T-cell (primary cell): ENCODE data around the gene BRD1. TPM values are rescaled to one million over a fixed set of nuclear protein-coding genes. Genes with fewer than 3 reads are reported as not detected.

Experiments used
- ATAC-seq, 4 experiments: fragments of 200-7000 bp in 3 of 4; fragments of 150-1000 bp in 1 of 4; cut with Tn5 transposase; replicated peaks in 1 of 4; 1 replicate in 3 of 4; 2 replicates in 1 of 4; pipeline ENCODE4 v1.10.0; 2021; ENCODE audit warnings: moderate library complexity in 3 of 4, mild to moderate bottlenecking in 2 of 4, moderate number of reproducible peaks in 1 of 4
- CTCF ChIA-PET, 2 donors: fragments of 300-600 bp; sonication (Branson Sonifier 250); formaldehyde crosslinking; loops; one replicate each; lab custom pipeline; 2022; ENCODE audit warnings: antibody characterized with exemption in 2 of 2; lab: Charles Lee
- POLR2A ChIA-PET, 2 donors: fragments of 300-600 bp; sonication (Branson Sonifier 250); formaldehyde crosslinking; loops; one replicate each; lab custom pipeline; 2022; ENCODE audit warnings: antibody characterized with exemption in 2 of 2; lab: Charles Lee
- DNase-seq, 35 experiments: peaks; one replicate each; pipeline versions ENCODE4 v3.0.0 to v3.0.0-alpha.2; 2013 to 2023
- H3K27ac ChIP-seq: one replicate; pipeline ENCODE4 v1.5.1; 2013; ENCODE audit warnings: low read length
- H3K27me3 ChIP-seq, 2 experiments: replicated peaks in 1 of 2; 1 replicate in 1 of 2; 2 replicates in 1 of 2; pipeline versions ENCODE4 v1.6.1 to v1.7.0; 2013; ENCODE audit warnings: low read length in 1 of 2, mixed read lengths in 1 of 2; ENCODE audit not compliant: control insufficient read depth in 2 of 2, insufficient read depth in 2 of 2; ENCODE audit errors: extremely low read depth in 1 of 2
- H3K36me3 ChIP-seq, 2 donors: 1 replicate in 1 of 2; 2 replicates in 1 of 2; pipeline versions ENCODE4 v1.6.1 to v1.7.0; 2013; ENCODE audit warnings: low read length in 1 of 2; ENCODE audit not compliant: control insufficient read depth in 2 of 2, insufficient read depth in 1 of 2; ENCODE audit errors: extremely low read depth in 1 of 2
- H3K4me1 ChIP-seq, 2 experiments: 1 replicate in 1 of 2; 2 replicates in 1 of 2; pipeline versions ENCODE4 v1.6.1 to v1.7.0; 2013; ENCODE audit warnings: low read length in 2 of 2, mixed read lengths in 1 of 2; ENCODE audit not compliant: insufficient read depth in 2 of 2, control insufficient read depth in 1 of 2; ENCODE audit errors: extremely low read depth in 1 of 2
- H3K4me3 ChIP-seq, 2 donors: 1 replicate in 1 of 2; 2 replicates in 1 of 2; pipeline versions ENCODE4 v1.5.1 to v1.7.0; 2013; ENCODE audit warnings: mild to moderate bottlenecking in 2 of 2, low read length in 1 of 2, moderate library complexity in 1 of 2; ENCODE audit not compliant: control insufficient read depth in 1 of 2; ENCODE audit errors: extremely low read depth in 1 of 2
- H3K9me3 ChIP-seq: 2 replicates; pipeline ENCODE4 v1.7.0; 2013
- H3K27ac Mint-ChIP-seq, 2 donors: one replicate each; pipeline ENCODE4 v1.8.0; 2020 to 2021; ENCODE audit warnings: mild to moderate bottlenecking in 2 of 2, mixed read lengths in 2 of 2
- H3K27me3 Mint-ChIP-seq, 2 donors: one replicate each; pipeline ENCODE4 v1.8.0; 2021 to 2022; ENCODE audit warnings: mixed read lengths in 2 of 2
- H3K36me3 Mint-ChIP-seq: one replicate; pipeline ENCODE4 v1.8.0; 2021; ENCODE audit warnings: mixed read lengths
- H3K4me1 Mint-ChIP-seq, 3 donors: one replicate each; pipeline ENCODE4 v1.8.0; 2020 to 2022; ENCODE audit warnings: mixed read lengths in 3 of 3, mild to moderate bottlenecking in 1 of 3
- H3K4me3 Mint-ChIP-seq, 3 donors: one replicate each; pipeline ENCODE4 v1.8.0; 2020 to 2022; ENCODE audit warnings: mild to moderate bottlenecking in 3 of 3, mixed read lengths in 3 of 3, moderate library complexity in 3 of 3
- H3K9me3 Mint-ChIP-seq, 3 donors: one replicate each; pipeline ENCODE4 v1.8.0; 2020 to 2022; ENCODE audit warnings: mixed read lengths in 3 of 3
- WGBS: methylation state at CpG from one replicate; pipeline ENCODE4 v1.1.5; 2013; ENCODE audit warnings: missing lambda C conversion rate; ENCODE audit not compliant: insufficient coverage; 5-methylcytosine and 5-hydroxymethylcytosine counted together
- total RNA-seq, 35 experiments: library from RNA in 6 of 35; stranded (reverse) in 6 of 35; fragments of 120-200 nt in 1 of 35; gene quantifications; one replicate each; pipeline versions ENCODE4 v1.2.1 to v1.2.4 and lab custom pipeline; 2013 to 2026

Gene BRD1
- total RNA-seq, 5 donors from 2014 or later (not counting 1 experiment from before 2014, with no cell fraction given) = 86.4 to 140 (median 92.9) TPM

GRCh38 chr22:49869086-49869830, 41.6 kb upstream of the BRD1 start:
- H3K9me3 Mint-ChIP-seq = peaks cover 13 to 33% (median 15%) of the 10 kb centered on the region in 3 donors
- peak overlapping the region; percentile 70 to 77 for H3K27ac Mint-ChIP-seq
- ATAC-seq = no peak
- Histone ChIP-seq H3K27ac (no peak overlapping the region), H3K36me3 (peaks cover 2 to 3% of the 10 kb centered on the region in 2 donors), H3K4me1 (peaks cover 5 to 45% of the 10 kb centered on the region in 2 experiments), H3K4me3 (no peak overlapping the region), H3K9me3 (peaks cover 2% of the 10 kb centered on the region), H3K27me3 (no peaks in the 10 kb centered on the region)
- no peaks in the 10 kb centered on the region for H3K27me3 Mint-ChIP-seq
- H3K4me1 Mint-ChIP-seq = peaks cover 52 to 73% (median 73%) of the 10 kb centered on the region in 3 donors
- CTCF ChIA-PET = no interaction called here
- WGBS = 86% methylated on average over 4 of the region's 17 CpGs
- H3K4me3 Mint-ChIP-seq = peak overlapping the region in 2 of 3 donors; percentile 47 to 51
- POLR2A ChIA-PET = interaction anchor here in 1 of 2 donors (0.6 to 0.7 kb wide), 2 partner anchors 45 to 187 kb away, joined by 3 to 9 read pairs; no protein-coding TSS in a partner anchor
- peaks cover 54% of the 10 kb centered on the region for H3K36me3 Mint-ChIP-seq
- peak in 2 of 35 experiments; percentile 22 to 33 for DNase-seq

DNA sequence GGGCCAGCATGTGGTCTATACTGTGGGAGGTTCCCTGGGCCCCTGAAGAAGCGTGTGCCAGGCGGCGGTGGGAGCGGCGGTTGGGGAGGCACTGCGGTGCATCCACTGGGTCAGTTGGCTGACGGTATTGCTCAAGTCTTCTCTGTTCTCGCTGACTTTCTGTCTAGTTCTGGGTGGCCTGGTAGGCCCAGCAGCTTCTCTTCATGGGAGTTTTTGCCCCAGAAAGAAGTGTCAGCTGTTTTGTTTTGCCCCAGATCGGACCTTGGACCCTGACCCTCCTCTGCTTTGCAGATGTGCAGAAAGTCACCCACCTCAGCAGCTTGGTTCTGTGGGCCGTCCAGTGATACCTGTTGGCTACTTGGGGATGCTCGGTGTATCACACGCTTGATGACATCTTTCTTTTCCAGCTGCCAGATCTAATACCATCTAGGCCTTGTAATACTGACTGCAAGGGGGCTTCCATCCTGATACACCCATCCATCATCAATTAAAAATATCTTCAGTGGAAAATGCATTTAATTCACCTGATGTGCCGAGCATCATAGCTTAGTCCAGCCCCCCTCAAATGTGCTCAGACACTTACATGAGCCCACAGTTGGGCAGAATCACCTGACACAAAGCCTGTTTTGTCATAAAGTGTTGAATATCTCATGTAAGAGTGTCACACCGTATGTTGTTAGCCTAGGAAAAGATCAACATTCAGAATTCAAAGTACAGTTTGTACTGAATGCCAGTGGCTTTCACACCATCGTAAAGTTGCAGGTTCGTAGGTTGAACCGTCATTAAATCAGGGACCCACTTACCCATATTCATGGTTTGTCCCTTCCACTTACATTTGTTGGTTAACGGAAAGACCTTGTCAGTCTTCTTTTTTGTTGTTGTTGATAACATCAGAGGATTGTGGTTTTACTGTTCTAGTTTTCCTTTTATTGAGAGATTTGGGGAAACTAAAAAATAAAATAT, 39.9 kb upstream of the BRD1 start:
- H3K27ac Mint-ChIP-seq = peak overlapping the region; percentile 76 to 80
- peaks cover 62 to 73% (median 72%) of the 10 kb centered on the region in 3 donors for H3K4me1 Mint-ChIP-seq
- POLR2A ChIA-PET = interaction anchor here in 1 of 2 donors (0.7 kb wide), 1 partner anchor 13 kb away, joined by 4 read pairs; no protein-coding TSS in a partner anchor
- no peaks in the 10 kb centered on the region for H3K27me3 Mint-ChIP-seq
- peaks cover 13 to 33% (median 15%) of the 10 kb centered on the region in 3 donors for H3K9me3 Mint-ChIP-seq
- Histone ChIP-seq H3K27me3 (no peaks in the 10 kb centered on the region), H3K4me1 (peaks cover 9 to 53% of the 10 kb centered on the region in 2 experiments), H3K4me3 (no peak overlapping the region), H3K36me3 (peaks cover 2 to 3% of the 10 kb centered on the region in 2 donors), H3K27ac (peak overlapping the region; percentile 55), H3K9me3 (peaks cover 2% of the 10 kb centered on the region)
- CTCF ChIA-PET = interaction anchor here (0.6 to 1.0 kb wide), 3 partner anchors 12 to 668 kb away, joined by 3 to 4 read pairs (median 3); no protein-coding TSS in a partner anchor
- peak; percentile 15 to 70 (median 54) for ATAC-seq
- peaks cover 42% of the 10 kb centered on the region for H3K36me3 Mint-ChIP-seq
- 69% methylated on average over 9 of the region's 18 CpGs for WGBS
- H3K4me3 Mint-ChIP-seq = peak overlapping the region in 2 of 3 donors; percentile 18 to 51
- DNase-seq = peak in 9 of 35 experiments; percentile 12 to 62 (median 31)

DNA sequence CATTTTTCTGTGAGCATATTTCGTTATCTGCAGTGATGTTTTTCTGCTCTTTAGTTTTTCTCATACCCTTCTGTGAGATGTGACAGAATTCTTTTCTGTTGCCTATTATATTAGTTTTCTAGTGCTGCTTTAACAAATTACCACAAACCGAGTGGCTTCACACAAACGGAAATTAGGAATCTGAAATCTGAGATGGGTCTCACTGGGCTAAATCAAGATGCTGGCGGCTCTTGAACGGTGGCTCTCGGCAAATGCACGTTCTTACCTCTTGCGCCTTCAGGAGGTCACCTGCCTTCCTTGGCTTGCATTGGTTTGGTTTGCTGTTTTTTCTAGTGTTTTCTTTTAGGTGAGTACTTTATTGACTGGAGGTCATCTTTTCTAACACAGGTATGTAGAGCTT, 39.0 kb upstream of the BRD1 start:
- Mint-ChIP-seq H3K36me3 (peaks cover 42% of the 10 kb centered on the region), H3K27ac (peak overlapping the region; percentile 76 to 80), H3K4me1 (peaks cover 62 to 73% (median 73%) of the 10 kb centered on the region in 3 donors), H3K4me3 (peak overlapping the region; percentile 35 to 51 (median 50)), H3K9me3 (peaks cover 13 to 33% (median 15%) of the 10 kb centered on the region in 3 donors), H3K27me3 (no peaks in the 10 kb centered on the region)
- 100% methylated on average over 2 of the region's 8 CpGs for WGBS
- ChIA-PET POLR2A (no interaction called here), CTCF (no interaction called here)
- Histone ChIP-seq H3K36me3 (peaks cover 2 to 3% of the 10 kb centered on the region in 2 donors), H3K9me3 (peaks cover 2% of the 10 kb centered on the region), H3K4me1 (peaks cover 11 to 56% of the 10 kb centered on the region in 2 experiments), H3K4me3 (no peak overlapping the region), H3K27ac (peak overlapping the region; percentile 20), H3K27me3 (no peaks in the 10 kb centered on the region)
- DNase-seq (peak in 2 of 35 experiments; percentile 7 to 10), ATAC-seq (no peak)

DNA sequence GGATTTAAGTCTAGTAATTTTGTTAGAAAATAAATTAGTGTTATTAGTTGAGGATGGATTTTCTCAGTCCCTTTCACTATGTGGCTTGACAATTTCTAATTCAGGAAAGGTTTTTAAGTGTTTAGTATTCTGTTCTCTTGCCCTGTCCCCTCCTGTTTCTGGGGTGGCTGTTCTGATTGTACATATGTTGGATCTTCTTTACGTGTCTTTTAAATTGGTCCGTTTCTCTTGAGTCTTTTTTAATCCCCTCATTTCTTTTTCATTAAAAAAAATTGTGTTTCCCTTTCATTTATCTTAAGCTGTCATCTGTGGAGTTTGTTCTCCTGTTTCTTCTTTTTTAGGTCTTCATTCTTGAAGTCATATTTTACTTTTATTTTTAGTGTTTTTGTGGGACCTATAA, 38.5 kb upstream of the BRD1 start:
- CTCF ChIA-PET = no interaction called here
- peaks cover 42% of the 10 kb centered on the region for H3K36me3 Mint-ChIP-seq
- POLR2A ChIA-PET = interaction anchor here (0.6 to 0.7 kb wide), 2 partner anchors 16 to 42 kb away, joined by 4 to 5 read pairs; no protein-coding TSS in a partner anchor
- no peak overlapping the region for H3K4me3 ChIP-seq
- H3K27me3 Mint-ChIP-seq = no peaks in the 10 kb centered on the region
- H3K4me3 Mint-ChIP-seq = no peak overlapping the region
- no peak overlapping the region for H3K27ac ChIP-seq
- ATAC-seq (no peak), DNase-seq (no peak)
- peaks cover 67 to 79% (median 78%) of the 10 kb centered on the region in 3 donors for H3K4me1 Mint-ChIP-seq
- peak overlapping the region; percentile 25 to 76 for H3K27ac Mint-ChIP-seq
- peaks cover 11 to 53% of the 10 kb centered on the region in 2 experiments for H3K4me1 ChIP-seq
- no peaks in the 10 kb centered on the region for H3K27me3 ChIP-seq
- peaks cover 2 to 3% of the 10 kb centered on the region in 2 donors for H3K36me3 ChIP-seq
- no CpG with 5 or more reads among the region's 2 CpGs for whole genome bisulfite sequencing
- H3K9me3 ChIP-seq = peaks cover 2% of the 10 kb centered on the region
- H3K9me3 Mint-ChIP-seq = peaks cover 13 to 33% (median 15%) of the 10 kb centered on the region in 3 donors

DNA sequence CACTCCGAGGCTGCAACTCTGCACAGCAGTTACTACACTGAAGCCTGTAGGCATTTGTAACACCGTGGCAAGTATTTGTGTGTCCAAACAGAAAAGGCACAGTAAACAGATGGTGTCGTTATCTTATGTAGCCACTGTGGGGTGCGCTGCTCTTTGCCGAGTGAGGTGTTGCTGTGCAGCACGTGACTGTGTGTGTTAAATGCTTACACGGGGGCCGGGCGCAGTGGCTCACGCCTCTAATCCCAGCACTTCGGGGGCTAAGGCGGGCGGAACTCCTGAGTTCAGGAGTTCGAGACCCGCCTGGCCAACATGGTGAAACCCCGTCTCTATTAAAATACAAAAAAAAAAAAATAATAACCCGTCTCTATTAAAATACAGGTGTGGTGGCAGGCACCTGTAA, 37.5 kb upstream of the BRD1 start:
- Histone ChIP-seq H3K27ac (no peak overlapping the region), H3K9me3 (peaks cover 2% of the 10 kb centered on the region), H3K4me1 (peaks cover 10 to 46% of the 10 kb centered on the region in 2 experiments), H3K27me3 (no peaks in the 10 kb centered on the region), H3K4me3 (no peak overlapping the region), H3K36me3 (peaks cover 2 to 3% of the 10 kb centered on the region in 2 donors)
- no peak for DNase-seq
- Mint-ChIP-seq H3K9me3 (peaks cover 13 to 30% (median 15%) of the 10 kb centered on the region in 3 donors), H3K4me3 (no peak overlapping the region), H3K36me3 (peaks cover 37% of the 10 kb centered on the region), H3K27ac (no peak overlapping the region), H3K27me3 (no peaks in the 10 kb centered on the region), H3K4me1 (peaks cover 64 to 77% (median 75%) of the 10 kb centered on the region in 3 donors)
- ChIA-PET CTCF (interaction anchor here in 1 of 2 donors (0.6 kb wide), 1 partner anchor 10 kb away, joined by 3 read pairs; no protein-coding TSS in a partner anchor), POLR2A (interaction anchor here in 1 of 2 donors (0.6 kb wide), 1 partner anchor 11 kb away, joined by 7 read pairs; no protein-coding TSS in a partner anchor)
- 96% methylated on average over 9 of the region's 17 CpGs for WGBS
- ATAC-seq = no peak
